ENCODE results near the gene C1QB.

C1QB gene

DNA sequence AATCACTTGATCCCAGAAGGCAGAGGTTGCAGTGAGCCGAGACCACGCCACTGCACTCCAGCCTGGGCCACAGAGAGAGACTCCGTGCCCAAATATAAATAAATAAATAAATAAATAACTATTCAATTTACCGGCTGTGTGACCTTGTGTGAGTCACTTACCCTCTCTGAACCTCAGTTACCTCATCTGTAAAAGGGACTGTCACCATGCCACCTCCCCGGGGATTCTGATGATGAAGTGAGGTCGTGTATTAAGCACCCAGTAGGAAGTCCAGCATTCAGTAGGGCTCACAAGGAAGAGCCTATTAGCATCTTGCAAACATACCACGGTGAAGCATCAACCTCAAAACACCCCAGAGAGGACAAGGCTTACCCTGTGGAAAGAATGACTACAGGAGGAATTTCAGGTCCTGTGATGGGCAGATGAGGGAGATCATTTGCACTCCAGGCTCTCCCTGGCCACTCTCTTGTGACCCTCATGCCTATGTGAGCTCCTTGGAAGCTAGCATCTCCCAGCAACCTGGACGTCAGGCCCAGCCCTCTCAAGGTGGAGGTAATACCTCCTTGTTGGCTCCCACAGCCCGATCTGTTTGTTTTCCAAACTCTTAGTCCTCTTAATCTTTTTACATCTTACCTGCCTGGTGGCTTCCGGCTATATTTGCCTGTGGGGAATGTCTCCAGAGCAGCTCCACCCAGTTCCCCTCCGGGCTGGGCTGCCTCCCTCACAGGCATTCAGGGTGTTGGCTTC, 24.2 kb upstream of the C1QB start:
- DNase-seq (ENCODE audit: insufficient read length, low spot score) (no peak), FAIRE-seq (no peak)
- no peak for TF ChIP-seq SPI1 (IDR thresholded peaks at IDR 0.05; ENCODE audit: low read depth, low read length)
- TF ChIP-seq POU2F2 (IDR thresholded peaks at IDR 0.05; ENCODE audit: low read depth, low read length), result no peak
- TF ChIP-seq POLR2AphosphoS5 (IDR thresholded peaks at IDR 0.05; ENCODE audit: low read depth, low read length), result no peak
- TF ChIP-seq PAX5 (IDR thresholded peaks at IDR 0.05; ENCODE audit: insufficient read depth, low read length, severe bottlenecking), result no peak

DNA sequence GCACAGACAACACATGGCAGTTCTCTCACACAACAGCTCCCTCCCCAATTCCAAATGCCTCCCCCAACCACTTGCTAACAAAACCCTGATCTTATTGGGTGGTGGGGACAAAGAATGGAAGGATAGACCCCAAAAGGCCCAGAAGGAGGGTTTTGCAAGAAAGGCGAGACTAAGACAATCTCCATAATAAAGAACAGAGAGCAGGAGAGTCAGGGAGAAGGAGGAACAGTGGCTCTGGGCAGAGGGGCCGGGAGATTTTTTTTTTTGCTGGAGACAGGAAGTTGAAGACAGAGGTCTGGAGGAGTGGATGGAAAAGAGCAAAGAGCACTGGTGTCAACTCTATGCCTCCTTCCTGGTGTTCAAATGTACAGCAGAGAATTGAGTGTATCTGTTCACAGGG, 23.1 kb upstream of the C1QB start:
- no peak for TF ChIP-seq TAF1 (IDR thresholded peaks at IDR 0.05; ENCODE audit: low read depth, low read length)
- TF ChIP-seq POLR2A (IDR thresholded peaks at IDR 0.05; ENCODE audit: low read depth, low read length), result no peak
- no peak for TF ChIP-seq POLR2AphosphoS5 (IDR thresholded peaks at IDR 0.05; ENCODE audit: low read depth, low read length)
- TF ChIP-seq PAX5 (IDR thresholded peaks at IDR 0.05; ENCODE audit: insufficient read depth, low read length, severe bottlenecking), result no peak
- no peak for TF ChIP-seq POU2F2 (IDR thresholded peaks at IDR 0.05; ENCODE audit: low read depth, low read length)
- no peak for TF ChIP-seq SPI1 (IDR thresholded peaks at IDR 0.05; ENCODE audit: low read depth, low read length)
- DNase-seq (ENCODE audit: insufficient read length, low spot score), result no peak
- no peak for FAIRE-seq

DNA sequence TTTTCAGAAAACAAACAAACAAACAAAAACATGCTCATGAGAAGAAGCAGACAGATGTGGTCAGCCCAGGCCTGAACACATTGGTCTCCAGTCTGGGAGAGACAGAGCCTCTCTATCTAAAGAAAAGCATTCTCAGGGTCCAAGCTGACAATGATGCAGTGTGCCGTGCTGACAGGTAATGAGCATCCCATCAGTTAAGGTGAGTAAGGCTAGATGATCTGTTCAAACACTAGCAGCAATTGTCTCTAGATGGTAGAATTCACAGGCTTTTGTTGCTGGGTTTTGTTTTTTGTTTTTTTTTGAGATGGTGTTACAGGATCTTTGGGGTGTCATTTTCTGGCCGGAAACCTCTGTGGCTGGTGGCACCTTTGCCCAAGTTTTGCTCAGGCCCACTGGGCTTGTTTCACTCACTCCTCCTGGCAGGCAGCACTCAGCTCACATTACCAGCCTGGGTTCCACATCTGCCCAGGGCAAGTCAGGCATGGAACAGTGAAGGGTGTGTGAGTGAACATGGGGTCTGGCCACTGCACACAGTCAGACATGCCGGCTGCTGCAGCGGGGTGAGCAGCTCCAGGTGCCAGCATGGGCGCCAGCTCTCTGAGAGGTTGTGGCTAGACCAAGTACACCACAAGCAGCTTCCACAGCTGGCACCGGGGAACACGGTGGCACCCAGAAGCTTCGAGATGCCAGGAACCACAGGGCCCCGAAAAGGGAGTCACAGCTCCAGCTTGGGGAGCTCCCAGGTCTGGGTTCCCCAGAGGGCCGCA, 19.2 kb upstream of the C1QB start:
- DNase-seq (ENCODE audit: insufficient read length, low spot score) (no peak), FAIRE-seq (no peak)
- TF ChIP-seq POLR2AphosphoS5 (IDR thresholded peaks at IDR 0.05; ENCODE audit: low read depth, low read length) (no peak), POLR2A (IDR thresholded peaks at IDR 0.05; ENCODE audit: low read depth, low read length) (no peak), TAF1 (IDR thresholded peaks at IDR 0.05; ENCODE audit: low read depth, low read length) (no peak), SPI1 (IDR thresholded peaks at IDR 0.05; ENCODE audit: low read depth, low read length) (no peak), POU2F2 (IDR thresholded peaks at IDR 0.05; ENCODE audit: low read depth, low read length) (no peak), PAX5 (IDR thresholded peaks at IDR 0.05; ENCODE audit: insufficient read depth, low read length, severe bottlenecking) (no peak)

DNA sequence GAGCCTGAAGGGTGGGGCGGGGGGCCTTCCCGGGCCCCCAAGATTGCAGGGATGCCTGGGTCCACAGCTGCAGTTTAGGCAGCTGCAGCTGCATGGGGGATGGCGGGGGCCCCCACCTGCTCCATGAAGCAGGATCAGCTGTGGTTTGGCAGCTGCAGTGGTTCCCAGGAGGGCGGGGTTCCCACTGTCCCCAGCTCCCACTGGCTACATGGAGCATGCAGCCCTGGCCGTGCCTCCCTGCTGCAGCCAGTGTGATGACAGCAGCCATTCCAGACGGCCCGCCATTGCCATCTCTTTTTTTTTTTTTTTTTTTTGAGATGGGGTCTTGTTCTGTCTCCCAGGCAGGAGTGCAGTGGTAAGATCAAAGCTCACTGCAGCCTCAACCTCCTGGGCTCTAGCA, 17.6 kb upstream of the C1QB start:
- FAIRE-seq (no peak), DNase-seq (ENCODE audit: insufficient read length, low spot score) (no peak)

DNA sequence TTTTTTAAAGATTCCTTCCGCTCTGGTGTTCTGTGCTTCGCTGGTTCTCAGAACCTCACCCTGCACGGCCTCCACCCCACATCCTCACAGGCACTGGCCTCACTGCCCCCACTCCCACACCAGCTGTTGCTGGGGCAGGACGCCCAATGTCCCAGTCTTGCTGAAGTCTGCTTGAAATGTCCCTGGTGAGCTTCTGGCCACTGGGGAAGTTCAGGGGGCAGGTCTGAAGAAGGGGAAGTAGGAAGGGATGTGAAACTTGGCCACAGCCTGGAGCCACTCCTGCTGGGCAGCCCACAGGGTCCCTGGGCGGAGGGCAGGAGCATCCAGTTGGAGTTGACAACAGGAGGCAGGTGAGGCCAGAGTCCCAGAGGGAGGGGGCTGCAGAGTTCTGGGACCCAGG, 16.7 kb upstream of the C1QB start, which contains the start of gene C1QA:
C1QA (plus strand) TSS at position 276 of the 400 bp plus-strand sequence. CDS start 989 bp downstream, outside the sequence.
- FAIRE-seq (no peak), DNase-seq (ENCODE audit: insufficient read length, low spot score) (no peak)
- TF ChIP-seq SPI1 (IDR thresholded peaks at IDR 0.05; ENCODE audit: low read depth, low read length), result 0 out of 2 replicates have a peak, but pooled peaks have one; percentile 1
- TF ChIP-seq POU2F2 (IDR thresholded peaks at IDR 0.05; ENCODE audit: low read depth, low read length), result no peak

More for the DNA sequence above, 17.6 kb upstream of the C1QB start:
- no peak for TF ChIP-seq PAX5 (IDR thresholded peaks at IDR 0.05; ENCODE audit: insufficient read depth, low read length, severe bottlenecking)
- no peak for TF ChIP-seq POLR2AphosphoS5 (IDR thresholded peaks at IDR 0.05; ENCODE audit: low read depth, low read length)
- TF ChIP-seq POLR2A (IDR thresholded peaks at IDR 0.05; ENCODE audit: low read depth, low read length), result no peak
- TF ChIP-seq TAF1 (IDR thresholded peaks at IDR 0.05; ENCODE audit: low read depth, low read length), result no peak
- TF ChIP-seq POU2F2 (IDR thresholded peaks at IDR 0.05; ENCODE audit: low read depth, low read length), result no peak
- no peak for TF ChIP-seq SPI1 (IDR thresholded peaks at IDR 0.05; ENCODE audit: low read depth, low read length)

DNA sequence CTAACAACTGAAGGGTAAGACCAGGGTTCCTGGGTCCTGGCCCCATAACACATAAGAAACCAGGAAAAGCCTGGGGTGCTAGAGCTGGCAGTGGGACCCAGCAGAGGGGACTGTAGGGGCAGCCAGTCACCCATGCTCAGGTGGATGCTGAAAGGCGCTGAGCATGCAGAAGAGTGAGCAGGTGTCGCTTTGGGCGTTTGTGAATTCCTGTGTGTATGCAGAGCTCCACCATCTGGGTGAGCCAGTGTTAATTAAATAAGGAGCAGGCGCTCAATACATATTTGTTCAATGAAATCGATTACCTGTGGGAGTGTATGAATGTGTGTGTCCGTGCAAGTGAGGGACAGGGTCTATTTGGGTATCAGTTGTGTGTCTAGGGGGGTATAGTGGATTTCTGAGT, 16.1 kb upstream of the C1QB start:
- DNase-seq (ENCODE audit: insufficient read length, low spot score), result no peak
- TF ChIP-seq TAF1 (IDR thresholded peaks at IDR 0.05; ENCODE audit: low read depth, low read length) (no peak), POU2F2 (IDR thresholded peaks at IDR 0.05; ENCODE audit: low read depth, low read length) (no peak), POLR2A (IDR thresholded peaks at IDR 0.05; ENCODE audit: low read depth, low read length) (no peak), POLR2AphosphoS5 (IDR thresholded peaks at IDR 0.05; ENCODE audit: low read depth, low read length) (no peak)

DNA sequence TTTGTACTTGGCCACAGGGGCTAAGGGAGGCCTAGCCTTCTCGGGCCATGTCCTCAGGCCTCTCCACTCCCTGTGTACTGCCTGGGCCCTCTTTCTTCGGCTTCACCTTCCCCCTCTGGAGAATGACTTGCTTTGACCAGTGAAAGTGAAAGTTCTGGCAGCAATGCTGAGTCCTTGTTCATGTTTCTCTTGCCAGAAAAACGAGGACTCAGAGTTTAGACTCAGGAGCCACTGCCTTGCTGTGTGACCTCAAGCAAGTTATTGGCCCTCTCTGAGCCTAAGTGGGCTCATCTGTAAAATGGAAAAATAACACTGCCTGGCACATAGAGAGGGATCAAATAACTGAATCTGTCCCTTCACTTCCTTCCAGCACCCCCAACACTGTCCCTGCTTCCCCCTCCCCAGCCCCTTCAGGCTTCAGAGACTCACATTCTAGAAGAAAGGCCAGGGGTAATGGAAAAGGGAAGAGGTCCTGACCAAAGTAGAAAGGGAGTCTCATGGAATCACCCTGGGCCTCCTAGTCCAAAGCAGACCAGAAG, 15.1 kb upstream of the C1QB start:
- FAIRE-seq, result no peak
- TF ChIP-seq PAX5 (IDR thresholded peaks at IDR 0.05; ENCODE audit: insufficient read depth, low read length, severe bottlenecking), result no peak
- TF ChIP-seq POU2F2 (IDR thresholded peaks at IDR 0.05; ENCODE audit: low read depth, low read length), result no peak
- TF ChIP-seq TAF1 (IDR thresholded peaks at IDR 0.05; ENCODE audit: low read depth, low read length), result no peak
- no peak for TF ChIP-seq POLR2A (IDR thresholded peaks at IDR 0.05; ENCODE audit: low read depth, low read length)
- TF ChIP-seq POLR2AphosphoS5 (IDR thresholded peaks at IDR 0.05; ENCODE audit: low read depth, low read length), result no peak
- no peak for TF ChIP-seq SPI1 (IDR thresholded peaks at IDR 0.05; ENCODE audit: low read depth, low read length)
- DNase-seq (ENCODE audit: insufficient read length, low spot score), result no peak

More for the DNA sequence above, 16.1 kb upstream of the C1QB start:
- no peak for FAIRE-seq

DNA sequence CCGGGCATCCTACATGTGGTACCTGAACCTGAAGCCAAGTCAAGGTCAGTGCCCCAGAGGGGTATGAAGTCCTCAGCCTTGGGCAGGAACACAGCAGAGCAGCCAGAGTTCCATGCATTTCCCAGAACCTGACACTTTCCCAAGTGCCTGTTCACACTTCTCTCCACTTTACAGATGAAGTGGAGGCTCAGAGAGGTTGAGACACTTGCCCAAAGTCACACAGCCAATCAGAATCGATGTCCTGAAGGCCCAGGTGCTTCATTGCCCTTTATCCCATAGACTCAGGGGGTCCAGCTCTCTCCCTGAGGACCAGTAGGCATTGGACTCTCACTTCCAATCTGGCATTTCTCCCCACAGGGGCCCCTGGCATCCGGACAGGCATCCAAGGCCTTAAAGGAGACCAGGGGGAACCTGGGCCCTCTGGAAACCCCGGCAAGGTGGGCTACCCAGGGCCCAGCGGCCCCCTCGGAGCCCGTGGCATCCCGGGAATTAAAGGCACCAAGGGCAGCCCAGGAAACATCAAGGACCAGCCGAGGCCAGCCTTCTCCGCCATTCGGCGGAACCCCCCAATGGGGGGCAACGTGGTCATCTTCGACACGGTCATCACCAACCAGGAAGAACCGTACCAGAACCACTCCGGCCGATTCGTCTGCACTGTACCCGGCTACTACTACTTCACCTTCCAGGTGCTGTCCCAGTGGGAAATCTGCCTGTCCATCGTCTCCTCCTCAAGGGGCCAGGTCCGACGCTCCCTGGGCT, 14.4 kb upstream of the C1QB start:
- DNase-seq (ENCODE audit: insufficient read length, low spot score) (no peak), FAIRE-seq (no peak)
- TF ChIP-seq POU2F2 (IDR thresholded peaks at IDR 0.05; ENCODE audit: low read depth, low read length) (no peak), POLR2AphosphoS5 (IDR thresholded peaks at IDR 0.05; ENCODE audit: low read depth, low read length) (no peak), POLR2A (IDR thresholded peaks at IDR 0.05; ENCODE audit: low read depth, low read length) (no peak), TAF1 (IDR thresholded peaks at IDR 0.05; ENCODE audit: low read depth, low read length) (no peak), SPI1 (IDR thresholded peaks at IDR 0.05; ENCODE audit: low read depth, low read length) (no peak), PAX5 (IDR thresholded peaks at IDR 0.05; ENCODE audit: insufficient read depth, low read length, severe bottlenecking) (no peak)

DNA sequence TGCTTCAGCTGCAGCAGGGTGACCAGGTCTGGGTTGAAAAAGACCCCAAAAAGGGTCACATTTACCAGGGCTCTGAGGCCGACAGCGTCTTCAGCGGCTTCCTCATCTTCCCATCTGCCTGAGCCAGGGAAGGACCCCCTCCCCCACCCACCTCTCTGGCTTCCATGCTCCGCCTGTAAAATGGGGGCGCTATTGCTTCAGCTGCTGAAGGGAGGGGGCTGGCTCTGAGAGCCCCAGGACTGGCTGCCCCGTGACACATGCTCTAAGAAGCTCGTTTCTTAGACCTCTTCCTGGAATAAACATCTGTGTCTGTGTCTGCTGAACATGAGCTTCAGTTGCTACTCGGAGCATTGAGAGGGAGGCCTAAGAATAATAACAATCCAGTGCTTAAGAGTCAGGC, 13.8 kb upstream of the C1QB start:
- FAIRE-seq, result no peak
- DNase-seq (ENCODE audit: insufficient read length, low spot score), result no peak

More for the DNA sequence above, 13.8 kb upstream of the C1QB start:
- TF ChIP-seq POLR2AphosphoS5 (IDR thresholded peaks at IDR 0.05; ENCODE audit: low read depth, low read length) (no peak), POLR2A (IDR thresholded peaks at IDR 0.05; ENCODE audit: low read depth, low read length) (no peak), TAF1 (IDR thresholded peaks at IDR 0.05; ENCODE audit: low read depth, low read length) (no peak), POU2F2 (IDR thresholded peaks at IDR 0.05; ENCODE audit: low read depth, low read length) (no peak), PAX5 (IDR thresholded peaks at IDR 0.05; ENCODE audit: insufficient read depth, low read length, severe bottlenecking) (no peak), SPI1 (IDR thresholded peaks at IDR 0.05; ENCODE audit: low read depth, low read length) (no peak)
